Coronary artery (tissue), 2 donors: Measurements from ENCODE around the gene LMF1.

Source experiments
- DNase-seq: peaks from one replicate; pipeline ENCODE4 v3.0.0-alpha.2; 2017; ENCODE audit warnings: low spot score
- H3K27ac ChIP-seq, 2 donors: fragments of 200-600 bp; sonication (generic); one replicate each; pipeline ENCODE4 v1.5.1; 2016 to 2019
- H3K4me3 ChIP-seq: fragments of 200-600 bp; sonication (generic); 2 replicates; pipeline ENCODE4 v1.5.1; 2016; ENCODE audit warnings: mild to moderate bottlenecking, moderate library complexity
- CTCF ChIP-seq: fragments of 200-600 bp; sonication (generic); IDR thresholded peaks from one replicate; pipeline ENCODE4 v1.5.1; 2019; ENCODE audit warnings: antibody characterized with exemption

LMF1 gene

GRCh38 chr16:827513-827912, 143.3 kb downstream of the LMF1 start:
- H3K4me3 ChIP-seq: no peak overlapping the region
- DNase-seq: no peak
- no peak overlapping the region for H3K27ac ChIP-seq
- TF ChIP-seq CTCF: no peak

- TF ChIP-seq CTCF: no peak
- Histone ChIP-seq H3K27ac (no peak overlapping the region), H3K4me3 (no peak overlapping the region)
- DNase-seq: no peak
These were observed 145.3 kb downstream of the LMF1 start for GRCh38 chr16:825341-826061.

- TF ChIP-seq CTCF: no peak
- Histone ChIP-seq H3K4me3 (no peak overlapping the region), H3K27ac (no peak overlapping the region)
- no peak for DNase-seq
These were observed 146.2 kb downstream of the LMF1 start for GRCh38 chr16:824601-825000.

- no peak for DNase-seq
- H3K4me3 ChIP-seq: no peak overlapping the region
- no peak overlapping the region for H3K27ac ChIP-seq
- no peak for TF ChIP-seq CTCF
These were observed 146.6 kb downstream of the LMF1 start for GRCh38 chr16:824194-824593.

- Histone ChIP-seq H3K4me3 (no peak overlapping the region), H3K27ac (no peak overlapping the region)
- DNase-seq: no peak
- no peak for TF ChIP-seq CTCF
These were observed 147.9 kb downstream of the LMF1 start for GRCh38 chr16:822909-823297.

GRCh38 chr16:822174-822908, 148.4 kb downstream of the LMF1 start:
- H3K27ac ChIP-seq: no peak overlapping the region
- no peak for TF ChIP-seq CTCF
- DNase-seq: no peak
- H3K4me3 ChIP-seq: no peak overlapping the region

- no peak for DNase-seq
- no peak overlapping the region for H3K4me3 ChIP-seq
- no peak overlapping the region for H3K27ac ChIP-seq
- TF ChIP-seq CTCF: no peak
These were observed 149.0 kb downstream of the LMF1 start for GRCh38 chr16:821751-822150.
